Glomerular visceral epithelial cell (primary cell): Measurements from ENCODE around the gene SARS1.
A peak's percentile ranks its signal among the peaks of the same experiment; 100 is the strongest.

ENCODE experiments used
- DNase-seq: peaks from one replicate; pipeline ENCODE4 v3.0.0-alpha.2; 2016; ENCODE audit errors: extremely low spot score

SARS1 gene

DNA sequence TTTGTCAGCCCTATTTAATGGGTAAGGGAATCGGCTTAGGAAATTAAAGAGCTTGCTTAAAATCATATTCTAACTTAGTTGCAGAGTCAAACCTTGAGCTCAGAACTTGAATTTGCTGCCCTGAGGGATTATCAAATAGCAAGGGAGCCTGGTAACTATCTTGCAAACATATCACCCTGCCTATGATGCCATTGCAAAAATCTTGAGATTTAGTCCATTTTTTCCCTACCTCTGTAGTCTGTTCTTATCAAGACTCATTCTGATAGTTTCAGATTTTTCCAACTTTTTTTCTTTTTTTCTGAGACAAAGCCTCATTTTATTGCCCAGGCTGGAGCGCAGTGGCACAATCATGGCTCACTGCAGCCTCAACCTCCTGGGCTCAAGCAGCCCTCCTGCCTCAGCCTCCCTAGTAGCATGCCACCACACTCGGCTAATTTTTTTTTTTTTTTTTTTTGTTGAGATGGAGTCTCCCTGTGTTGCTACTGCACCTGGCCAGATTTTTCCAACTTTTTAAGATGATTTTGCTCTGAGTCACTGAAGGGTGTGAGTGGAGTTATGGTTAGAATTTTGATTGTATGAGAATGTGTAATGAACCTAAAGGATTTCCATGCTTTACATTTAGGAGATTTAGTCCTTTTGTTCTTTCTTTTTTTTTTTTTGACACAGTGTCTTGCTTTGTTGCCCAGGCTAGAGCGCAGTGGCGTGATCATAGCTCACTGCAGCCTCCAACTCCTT, 12.2 kb downstream of the SARS1 start:
- no peak for DNase-seq

DNA sequence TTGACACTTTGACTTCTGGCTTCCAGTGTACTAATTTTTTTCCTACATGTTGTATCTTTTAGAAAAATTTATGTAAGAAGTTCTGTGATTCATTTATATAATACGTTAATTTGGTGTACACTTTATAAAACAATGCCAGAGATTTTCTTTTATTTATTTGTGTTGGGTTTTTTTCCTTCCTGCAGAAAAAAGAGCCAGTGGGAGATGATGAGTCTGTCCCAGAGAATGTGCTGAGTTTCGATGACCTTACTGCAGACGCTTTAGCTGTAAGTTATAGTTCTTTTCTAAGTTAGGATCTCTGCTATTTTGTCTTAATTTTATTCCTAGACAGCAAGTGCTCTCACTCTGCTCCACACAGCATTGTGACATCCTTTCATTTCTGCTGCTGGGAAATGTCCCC, 14.4 kb downstream of the SARS1 start:
- no peak for DNase-seq

DNA sequence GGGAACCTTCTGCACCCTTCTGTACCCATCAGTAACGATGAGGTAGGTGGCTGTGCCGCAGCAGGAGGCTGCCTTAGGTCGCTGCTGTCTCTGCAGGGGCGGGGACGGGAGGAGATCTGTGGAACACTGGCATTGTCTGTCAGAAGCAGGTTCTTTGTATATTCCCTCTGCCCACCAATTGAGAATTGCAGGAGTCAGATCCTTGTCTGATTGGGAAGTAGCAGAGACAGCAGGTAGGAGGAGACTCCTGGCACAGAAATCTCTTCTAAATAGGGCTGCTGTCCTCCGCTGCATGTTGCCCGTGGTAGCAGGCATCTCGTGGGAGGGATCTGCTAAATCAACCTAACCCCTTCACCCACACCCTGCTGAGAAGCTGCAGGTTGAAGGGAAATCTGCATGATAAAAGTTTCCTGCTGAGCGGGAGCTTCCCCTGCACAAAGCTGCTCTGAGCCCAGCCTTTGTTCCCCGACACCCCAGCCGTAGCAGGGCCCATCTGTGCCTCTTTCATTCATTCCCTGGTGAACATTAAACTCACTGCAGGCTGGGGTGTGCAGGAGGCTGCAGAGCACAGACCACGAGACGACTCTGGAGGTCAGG, 15.9 kb downstream of the SARS1 start:
- DNase-seq: no peak

DNA sequence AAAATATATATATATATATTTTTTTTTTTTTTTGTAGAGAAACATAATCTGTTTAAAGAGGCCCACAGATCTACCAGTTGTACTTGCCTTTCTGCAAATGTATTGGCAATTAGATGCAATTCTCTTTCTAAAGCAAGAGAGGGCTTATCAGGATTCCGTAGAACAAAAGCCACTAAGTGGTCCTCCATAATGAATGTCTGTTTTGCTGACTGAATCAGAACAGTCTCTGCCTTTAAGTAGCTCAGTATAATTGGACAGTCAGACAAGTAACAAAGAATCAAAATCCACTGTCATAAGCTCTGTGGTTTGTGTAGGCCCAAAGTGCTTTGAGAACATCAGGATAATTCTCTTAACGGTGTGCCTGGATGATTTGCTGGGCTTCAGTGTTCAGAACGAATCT, 17.3 kb downstream of the SARS1 start:
- no peak for DNase-seq

DNA sequence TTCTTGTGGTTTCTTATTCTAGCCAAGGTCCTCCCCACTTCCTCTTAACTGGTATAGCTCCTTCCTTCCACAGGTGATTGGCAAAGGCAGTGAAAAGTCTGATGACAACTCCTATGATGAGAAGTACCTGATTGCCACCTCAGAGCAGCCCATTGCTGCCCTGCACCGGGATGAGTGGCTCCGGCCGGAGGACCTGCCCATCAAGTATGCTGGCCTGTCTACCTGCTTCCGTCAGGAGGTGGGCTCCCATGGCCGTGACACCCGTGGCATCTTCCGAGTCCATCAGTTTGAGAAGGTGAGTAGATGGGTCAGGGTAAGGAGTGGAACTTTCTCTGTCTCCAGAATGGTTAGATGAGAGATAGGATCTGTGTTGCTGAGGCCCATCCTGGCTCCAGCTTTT, 21.4 kb downstream of the SARS1 start:
- no peak for DNase-seq

DNA sequence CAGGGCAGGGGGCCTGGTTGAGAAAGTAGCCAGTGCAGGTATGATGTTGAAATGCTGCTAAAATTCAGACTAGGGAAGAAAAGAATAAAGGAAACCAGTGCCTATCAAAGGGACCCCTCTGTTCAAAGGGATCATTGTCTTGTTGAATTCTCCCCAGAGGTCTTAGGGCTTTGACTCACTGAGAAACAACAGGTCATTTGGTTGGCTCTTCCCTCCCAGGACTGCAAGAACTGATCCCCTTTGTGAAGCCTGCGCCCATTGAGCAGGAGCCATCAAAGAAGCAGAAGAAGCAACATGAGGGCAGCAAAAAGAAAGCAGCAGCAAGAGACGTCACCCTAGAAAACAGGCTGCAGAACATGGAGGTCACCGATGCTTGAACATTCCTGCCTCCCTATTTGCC, 23.8 kb downstream of the SARS1 start:
- DNase-seq: no peak

DNA sequence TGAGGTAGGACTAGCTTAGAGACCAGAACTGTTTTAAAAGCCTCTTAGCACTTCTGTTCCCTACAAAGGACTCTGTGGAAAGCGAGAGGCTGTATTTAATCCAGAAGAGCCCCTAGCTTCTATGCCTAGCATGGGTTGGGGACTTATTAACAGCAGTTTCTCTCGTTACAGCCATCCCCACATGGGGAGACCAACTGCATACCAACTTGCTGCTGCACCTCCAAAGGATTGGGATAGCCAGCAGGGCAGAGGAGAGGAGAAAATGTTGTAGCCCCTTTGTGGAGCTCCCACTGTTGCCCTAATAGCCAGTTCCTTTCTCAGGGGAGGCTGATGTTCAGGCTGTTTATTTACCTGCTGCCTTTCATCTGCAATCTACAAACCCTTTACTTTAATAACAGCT, 24.7 kb downstream of the SARS1 start:
- DNase-seq: no peak

DNA sequence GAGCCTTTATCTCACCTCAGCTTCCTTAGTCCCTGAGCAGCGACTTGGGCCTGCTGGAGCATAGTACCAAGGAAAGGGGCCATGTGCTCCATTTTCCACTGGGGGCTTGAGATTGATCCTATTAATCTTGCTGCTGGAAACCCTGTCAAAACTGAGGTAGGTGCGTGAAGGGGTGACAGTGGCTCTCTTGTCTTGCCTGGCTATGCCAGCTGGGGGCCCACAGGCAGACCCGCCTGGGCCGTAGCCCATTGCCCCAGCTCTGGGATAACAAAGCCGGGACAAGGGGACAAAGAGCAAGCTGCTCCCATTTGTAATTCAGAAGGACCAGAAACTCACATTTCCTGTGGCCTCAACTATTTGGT, 25.3 kb downstream of the SARS1 start:
- no peak for DNase-seq

DNA sequence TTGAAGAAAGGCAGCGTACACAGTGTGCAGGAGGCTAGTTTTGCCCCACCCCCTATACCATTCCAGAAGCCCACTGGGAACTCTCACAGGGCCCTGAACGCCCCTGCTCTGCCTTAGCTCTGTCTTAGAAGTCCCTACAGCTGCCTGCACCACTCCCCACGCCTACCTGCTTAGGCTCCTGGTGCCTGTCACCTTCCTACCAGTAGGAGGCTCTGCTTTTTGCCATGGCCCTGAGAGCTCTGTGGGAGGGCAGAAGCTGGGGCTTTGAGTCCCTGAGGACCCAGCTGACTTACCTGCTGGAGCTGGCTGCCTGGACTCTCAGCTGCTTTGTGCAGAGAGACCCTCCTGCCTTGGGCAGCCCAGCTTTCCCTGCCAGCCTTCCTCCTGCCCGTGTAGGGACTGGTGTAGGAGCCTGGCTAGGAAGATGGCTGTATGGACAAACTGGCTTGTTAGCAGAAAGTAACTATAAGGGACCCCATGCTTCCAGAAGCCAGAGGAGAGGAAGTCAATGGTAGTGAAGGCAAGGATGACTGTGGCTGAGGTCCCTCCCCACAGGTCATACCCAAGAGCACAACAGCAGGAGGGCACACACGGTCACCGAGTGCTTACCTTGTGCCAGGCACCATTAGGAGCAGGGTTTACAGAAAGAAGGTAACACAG, 25.8 kb downstream of the SARS1 start:
- DNase-seq: peak; percentile 43

DNA sequence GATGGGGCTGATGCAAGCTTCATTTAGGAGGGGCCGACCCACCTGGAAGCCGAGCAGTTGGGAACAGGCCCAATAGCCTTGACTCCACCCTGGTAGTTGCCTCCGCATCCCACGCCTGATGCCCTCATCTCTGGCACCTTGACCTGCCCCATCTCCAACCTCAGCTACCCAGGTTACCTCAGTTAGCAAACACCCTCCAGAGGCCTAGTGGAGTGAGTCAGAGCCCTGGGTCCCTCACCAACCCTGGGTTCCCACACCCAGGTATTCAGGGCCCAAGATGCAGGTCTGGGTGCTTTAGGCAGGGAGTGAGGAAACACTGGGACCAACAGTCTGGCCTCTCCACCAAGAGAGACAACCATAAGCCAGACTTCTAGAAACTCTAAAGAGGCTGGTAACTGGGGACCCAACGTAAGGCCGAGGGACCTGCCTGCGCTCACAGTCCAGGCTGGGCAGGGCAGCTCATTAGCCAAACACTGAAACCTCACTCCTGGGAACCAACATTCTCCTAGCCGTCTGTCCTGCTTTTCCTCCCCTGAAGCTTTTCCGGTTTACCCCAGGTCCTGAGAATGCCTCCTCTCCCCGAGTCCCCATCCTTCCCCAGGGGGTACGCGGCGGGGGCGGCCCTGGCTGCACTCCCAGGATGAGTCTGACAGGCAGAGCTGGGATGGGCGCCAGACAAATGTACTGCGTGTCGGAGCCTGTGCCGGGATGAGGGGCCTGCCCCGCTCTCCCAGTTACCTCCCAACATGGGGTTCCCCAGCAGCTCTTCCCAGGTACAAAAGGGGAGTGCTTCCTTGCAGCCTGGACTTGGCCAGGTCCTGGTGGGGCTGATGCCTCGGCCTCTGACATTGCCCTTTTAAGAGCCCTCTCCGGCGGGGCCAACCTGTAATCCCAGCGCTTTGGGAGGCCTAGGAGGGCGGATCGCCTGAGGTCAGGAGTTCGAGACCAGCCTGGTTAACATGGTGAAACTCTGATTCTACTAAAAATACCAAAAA, 26.7 kb downstream of the SARS1 start:
- DNase-seq: no peak

DNA sequence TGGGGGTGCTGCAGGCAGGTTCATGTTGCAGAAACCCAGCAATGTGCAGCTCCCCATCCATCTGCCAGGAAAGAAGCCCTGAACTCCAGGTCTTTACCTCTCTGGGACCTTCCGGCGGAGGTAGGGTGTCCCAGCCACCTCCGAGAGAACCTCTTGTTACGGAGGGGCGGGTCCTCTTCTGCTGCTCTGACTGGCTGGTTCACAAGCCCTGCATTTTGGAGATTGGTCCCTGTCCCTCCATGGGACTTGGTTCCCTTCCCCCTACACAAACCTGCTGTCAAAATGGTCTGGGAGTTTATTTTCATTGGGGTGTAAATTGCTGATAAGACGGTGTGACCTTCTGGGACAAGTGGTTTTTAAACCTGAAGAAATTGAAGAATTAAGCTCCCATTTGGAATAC, 27.6 kb downstream of the SARS1 start:
- no peak for DNase-seq

DNA sequence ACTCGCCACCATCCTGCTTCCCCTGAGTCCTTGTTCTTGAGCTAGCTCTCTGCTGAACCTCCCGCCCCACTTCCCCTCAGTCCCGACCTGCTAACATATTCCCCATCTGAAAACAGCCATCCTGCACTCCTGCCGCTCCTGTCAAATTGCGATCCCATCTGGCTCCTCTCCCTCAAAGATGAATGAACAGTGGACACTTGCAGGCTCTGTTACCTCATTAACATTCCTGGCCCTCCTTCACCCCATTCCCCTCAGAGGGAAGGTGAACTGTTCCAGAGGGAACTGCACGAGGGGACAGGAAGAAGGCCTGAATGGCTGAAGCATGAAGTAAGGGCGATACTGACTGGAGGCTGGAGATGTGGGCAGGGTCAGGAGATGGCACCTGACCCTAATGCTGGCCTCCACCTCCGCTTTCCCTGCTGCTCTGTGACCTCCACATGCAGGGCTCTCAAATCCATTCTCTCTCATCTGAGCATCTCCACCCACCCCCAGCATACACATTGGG, 28.2 kb downstream of the SARS1 start:
- DNase-seq: no peak

DNA sequence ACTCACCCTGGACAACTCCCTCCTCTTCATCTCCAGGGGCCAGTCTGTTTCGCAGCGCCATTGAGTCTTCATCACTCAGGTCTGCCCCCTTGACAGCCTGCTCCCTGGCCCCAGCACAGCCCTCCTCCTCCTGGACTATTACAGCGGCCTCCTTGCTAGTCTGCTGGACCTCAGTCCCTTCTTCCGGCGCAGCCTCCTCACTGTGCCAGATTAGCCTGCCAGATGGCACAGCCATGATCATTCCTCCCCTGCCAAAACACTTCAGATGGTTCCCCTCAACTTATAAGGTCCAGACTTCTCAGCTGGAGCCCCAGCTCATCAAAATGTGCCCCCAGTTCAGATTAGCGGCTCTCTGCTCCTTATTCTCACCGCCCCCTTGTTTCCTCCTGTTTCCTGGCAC, 28.7 kb downstream of the SARS1 start:
- DNase-seq: no peak

DNA sequence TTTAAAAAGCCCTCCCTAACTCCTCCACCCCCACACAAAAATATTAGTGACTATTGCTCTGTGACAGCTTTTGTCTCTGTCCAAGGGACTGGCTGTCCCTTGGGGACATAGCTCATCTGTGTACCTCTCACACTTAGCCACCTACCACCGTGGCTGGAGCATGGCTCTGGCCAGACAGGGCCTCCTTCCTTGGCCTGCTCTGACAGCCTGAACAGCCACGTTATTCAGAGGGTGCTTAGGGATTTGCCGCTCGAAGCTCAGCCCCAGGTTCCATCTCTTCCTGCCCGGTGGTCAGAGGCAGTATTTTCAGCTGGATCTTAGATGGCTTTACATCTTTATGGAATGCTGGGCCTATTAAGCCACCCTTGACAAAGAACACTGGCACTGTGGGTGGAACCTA, 29.5 kb downstream of the SARS1 start:
- no peak for DNase-seq

DNA sequence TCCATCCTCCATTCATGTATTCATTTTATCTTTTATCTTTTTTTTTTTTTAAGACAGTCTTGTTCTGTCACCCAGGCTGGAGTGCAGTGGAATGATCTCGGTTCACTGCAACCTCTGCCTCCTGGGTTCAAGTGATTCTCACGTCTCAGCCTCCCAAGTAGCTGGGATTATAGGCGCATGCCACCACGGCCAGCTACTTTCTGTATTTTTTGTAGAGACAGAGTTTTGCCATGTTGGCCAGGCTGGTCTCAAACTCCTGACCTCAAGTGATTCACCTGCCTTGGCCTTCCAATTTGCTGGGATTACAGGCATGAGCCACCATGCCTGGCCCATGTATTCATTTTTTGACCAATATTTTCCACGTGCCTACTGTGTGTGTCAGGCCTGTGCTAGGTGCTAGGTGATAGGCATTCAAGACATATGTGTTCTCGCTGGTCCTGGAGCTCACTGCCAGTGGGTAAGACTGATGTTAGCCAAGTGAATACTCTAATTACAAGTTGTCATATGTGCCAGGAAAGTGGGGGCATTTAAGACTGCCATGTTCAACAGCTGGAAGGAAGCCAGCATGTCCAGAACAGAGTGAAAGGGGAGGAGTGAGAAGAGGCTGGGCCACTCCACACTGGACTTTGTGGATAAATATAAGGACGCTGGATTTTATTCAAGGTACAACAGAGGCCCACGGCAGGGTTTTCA, 30.3 kb downstream of the SARS1 start:
- DNase-seq: no peak

DNA sequence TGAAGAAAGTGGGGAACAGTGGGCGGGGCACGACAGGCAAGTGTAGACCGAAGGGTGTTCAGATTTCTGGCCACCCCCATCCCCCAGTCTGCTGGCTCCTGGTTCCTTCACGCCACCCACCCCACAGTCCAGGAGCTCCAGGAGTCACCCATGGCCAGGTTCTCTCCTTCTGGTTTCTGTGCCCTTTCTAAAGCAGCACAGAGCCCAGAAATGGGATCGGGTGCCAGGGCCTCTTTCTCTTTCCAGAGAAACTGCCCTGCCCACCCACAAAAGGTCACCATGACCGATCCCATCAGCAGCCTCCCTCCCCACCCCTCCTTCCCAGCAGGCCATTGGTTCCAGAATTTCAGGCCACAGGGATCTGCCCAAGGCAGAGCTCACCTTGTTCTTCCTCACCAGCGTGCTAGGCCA, 32.4 kb downstream of the SARS1 start:
- DNase-seq: no peak

DNA sequence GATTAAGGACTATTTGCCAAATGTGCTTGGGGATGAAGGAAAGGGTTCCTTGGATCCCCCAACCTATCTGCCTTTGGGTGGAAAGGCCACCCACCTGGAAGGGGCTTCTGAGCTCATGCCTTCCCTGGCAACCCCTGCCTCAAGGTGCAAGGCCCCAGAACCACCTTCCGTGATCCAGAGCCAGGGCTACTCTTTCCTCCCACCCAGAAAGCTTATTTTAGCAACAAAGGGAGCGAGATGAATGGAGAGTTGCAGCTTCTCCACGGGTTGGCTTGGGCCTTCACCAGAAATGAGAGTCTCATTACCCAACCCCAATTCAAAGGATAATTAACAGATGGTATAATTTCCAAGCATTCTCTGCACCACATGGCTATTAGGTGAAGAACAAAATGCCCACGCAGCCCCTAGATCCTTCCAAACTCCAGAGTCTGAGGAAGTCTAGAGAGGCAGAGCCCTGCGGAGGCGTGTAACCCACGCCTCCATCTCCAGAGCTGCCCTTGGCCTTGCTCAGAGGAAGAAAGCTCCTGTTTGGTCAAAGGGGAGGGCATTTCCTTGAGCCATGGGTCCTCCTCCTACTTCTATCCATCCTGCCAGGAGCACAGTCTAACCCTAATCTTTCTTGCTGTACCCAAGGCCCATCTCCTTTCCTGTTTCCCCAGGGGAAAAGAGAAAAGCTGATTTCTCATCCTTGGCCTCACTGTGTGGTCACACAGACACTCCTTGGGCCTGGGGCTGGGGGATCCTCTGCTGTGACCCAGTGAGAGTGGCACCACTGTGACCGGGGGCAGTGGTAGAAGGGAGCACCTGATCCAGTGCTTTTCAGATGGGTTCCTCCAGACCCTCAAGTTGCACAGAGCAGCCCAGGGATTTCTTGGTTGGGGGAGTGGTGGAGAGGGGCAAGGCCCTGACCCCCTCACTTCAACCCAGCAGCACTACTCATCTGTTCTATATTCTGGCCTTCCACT, 34.0 kb downstream of the SARS1 start:
- no peak for DNase-seq

DNA sequence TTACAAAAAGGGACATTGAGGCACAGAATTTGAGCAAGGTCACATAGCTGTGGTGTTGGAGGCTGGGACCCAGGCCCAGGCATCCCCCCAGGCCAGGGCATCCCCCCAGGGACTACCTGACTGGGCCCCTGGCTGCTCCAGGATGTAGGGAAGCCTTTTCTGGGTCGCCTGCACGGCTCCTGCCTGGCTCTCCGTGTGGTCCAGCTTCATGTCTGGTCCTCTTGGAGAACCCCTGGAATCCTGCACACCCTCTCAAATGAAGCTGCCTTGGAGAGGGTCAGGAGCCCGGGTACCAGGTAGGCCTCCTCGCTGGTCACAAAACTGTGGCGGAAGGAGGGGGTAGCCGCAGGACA, 34.7 kb downstream of the SARS1 start:
- DNase-seq: no peak

DNA sequence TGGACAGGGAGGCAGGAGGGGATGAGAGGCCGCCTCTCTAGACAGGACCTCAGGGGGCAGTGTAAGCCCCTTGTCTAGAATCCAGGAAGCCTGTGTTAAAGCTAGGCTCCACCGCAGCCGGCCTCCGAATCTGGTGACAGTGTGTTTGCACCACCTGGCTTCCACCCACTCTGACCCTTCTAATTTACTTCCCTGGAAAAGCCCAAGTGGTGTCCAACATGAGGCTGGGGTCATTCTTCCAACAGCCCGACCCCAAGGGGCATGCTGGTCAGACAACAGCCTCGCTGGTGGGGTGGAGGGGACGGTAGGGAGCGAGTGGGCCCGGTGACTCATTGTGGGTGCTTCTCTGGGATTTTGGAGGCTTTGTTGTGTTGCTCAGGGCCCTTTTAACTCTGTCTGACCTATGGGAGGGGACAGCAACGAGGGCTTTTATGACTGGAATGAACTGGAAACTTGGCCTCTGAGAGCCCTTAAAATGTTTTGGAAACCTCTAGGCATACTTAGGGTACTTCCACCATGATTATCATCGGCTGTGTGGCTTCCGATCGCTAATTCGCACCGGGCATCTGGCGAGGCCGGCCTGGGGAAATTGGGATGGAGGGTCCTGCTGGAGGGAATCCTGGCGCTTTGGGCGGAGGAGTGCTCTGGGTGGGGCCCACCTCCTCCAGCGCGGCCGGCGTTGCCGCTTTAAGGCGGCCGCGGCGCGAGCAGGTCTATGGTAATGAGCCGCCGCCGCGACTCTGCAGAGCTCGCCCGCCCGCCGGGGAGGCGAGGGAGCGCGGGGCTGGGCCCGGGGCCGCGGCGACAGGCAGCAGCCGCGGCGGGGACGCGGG, 35.3 kb downstream of the SARS1 start, which contains the start of gene CELSR2:
TSS of gene CELSR2 (plus strand) at position 743 of the 833 bp plus-strand sequence. CDS start 541 bp downstream, outside the sequence.
- DNase-seq: peak; percentile 75
